Neural cell (in vitro differentiated cells): ENCODE data around the gene PDE3B.
"Not testable (repeated sequence)": the region's sequence is repeated elsewhere in the genome, so short reads cannot be mapped to it uniquely, and the experiment has no call there.

Source experiments
- EP300 ChIP-seq: fragments of 450-650 bp; conservative IDR thresholded peaks from 2 replicates; pipeline ENCODE4 v1.6.1; 2014; ENCODE audit warnings: antibody characterized with exemption, mild to moderate bottlenecking, moderate library complexity; ENCODE audit not compliant: poor library complexity, severe bottlenecking
- EZH2 ChIP-seq: fragments of 200-600, 300-800 bp; shearing (Covaris generic), sonication (generic); IDR thresholded peaks from 2 replicates; pipeline ENCODE4 v1.6.1; 2014; ENCODE audit warnings: antibody characterized with exemption, low read length, borderline replicate concordance, mild to moderate bottlenecking; ENCODE audit not compliant: insufficient read depth, poor library complexity, severe bottlenecking
- POLR2AphosphoS5 ChIP-seq: IDR thresholded peaks from 2 replicates; pipeline ENCODE4 v1.6.1; 2012
- SMC3 ChIP-seq: fragments of 450-650 bp; conservative IDR thresholded peaks from 2 replicates; pipeline ENCODE4 v1.6.1; 2014; ENCODE audit warnings: antibody characterized with exemption, mild to moderate bottlenecking, moderate library complexity; ENCODE audit not compliant: poor library complexity
- TAF1 ChIP-seq: IDR thresholded peaks from 2 replicates; pipeline ENCODE4 v1.6.1; 2012; ENCODE audit warnings: low read depth
- TF ChIP-seq, protein P1 (sequence below): fragments of 450-650 bp; IDR thresholded peaks from 2 replicates; pipeline ENCODE4 v1.5.1; 2014; ENCODE audit warnings: antibody characterized with exemption, mild to moderate bottlenecking, moderate library complexity; ENCODE audit not compliant: poor library complexity, severe bottlenecking

DNA sequence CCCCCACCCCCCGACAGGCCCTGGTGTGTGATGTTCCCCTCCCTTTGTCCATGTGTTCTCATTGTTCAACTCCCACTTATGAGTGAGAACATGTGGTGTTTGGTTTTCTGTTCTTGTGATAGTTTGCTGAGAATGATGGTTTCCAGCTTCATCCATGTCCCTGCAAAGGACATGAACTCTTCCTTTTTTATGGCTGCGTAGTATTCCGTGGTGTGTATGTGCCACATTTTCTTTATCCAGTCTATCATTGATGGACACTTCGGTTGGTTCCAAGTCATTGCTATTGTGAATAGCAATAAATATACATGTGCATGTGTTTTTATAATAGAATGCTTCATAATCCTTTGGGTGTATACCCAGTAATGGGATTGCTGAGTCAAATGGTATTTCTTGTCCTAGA, 152.4 kb downstream of the PDE3B start:
- not testable (repeated sequence) for TF ChIP-seq TAF1, EP300, POLR2AphosphoS5, EZH2, SMC3
- TF ChIP-seq, protein P1, sequence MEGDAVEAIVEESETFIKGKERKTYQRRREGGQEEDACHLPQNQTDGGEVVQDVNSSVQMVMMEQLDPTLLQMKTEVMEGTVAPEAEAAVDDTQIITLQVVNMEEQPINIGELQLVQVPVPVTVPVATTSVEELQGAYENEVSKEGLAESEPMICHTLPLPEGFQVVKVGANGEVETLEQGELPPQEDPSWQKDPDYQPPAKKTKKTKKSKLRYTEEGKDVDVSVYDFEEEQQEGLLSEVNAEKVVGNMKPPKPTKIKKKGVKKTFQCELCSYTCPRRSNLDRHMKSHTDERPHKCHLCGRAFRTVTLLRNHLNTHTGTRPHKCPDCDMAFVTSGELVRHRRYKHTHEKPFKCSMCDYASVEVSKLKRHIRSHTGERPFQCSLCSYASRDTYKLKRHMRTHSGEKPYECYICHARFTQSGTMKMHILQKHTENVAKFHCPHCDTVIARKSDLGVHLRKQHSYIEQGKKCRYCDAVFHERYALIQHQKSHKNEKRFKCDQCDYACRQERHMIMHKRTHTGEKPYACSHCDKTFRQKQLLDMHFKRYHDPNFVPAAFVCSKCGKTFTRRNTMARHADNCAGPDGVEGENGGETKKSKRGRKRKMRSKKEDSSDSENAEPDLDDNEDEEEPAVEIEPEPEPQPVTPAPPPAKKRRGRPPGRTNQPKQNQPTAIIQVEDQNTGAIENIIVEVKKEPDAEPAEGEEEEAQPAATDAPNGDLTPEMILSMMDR = not testable (repeated sequence)
